Heart left ventricle (tissue), 13 donors: ENCODE results near the gene ROR1.

Experiments used
- CTCF ChIP-seq, 12 donors: fragments of 200-600 bp; sonication (generic) in 4 of 12; IDR thresholded peaks; one replicate each; pipeline versions ENCODE4 v1.5.0 to v1.8.0; 2018 to 2022; ENCODE audit warnings: antibody characterized with exemption in 12 of 12, mild to moderate bottlenecking in 5 of 12
- POLR2A ChIP-seq, 2 donors: fragments of 450-650 bp; IDR thresholded peaks; one replicate each; pipeline ENCODE4 v1.6.1; 2017; ENCODE audit warnings: antibody characterized with exemption in 2 of 2, mild to moderate bottlenecking in 2 of 2, moderate library complexity in 2 of 2
- donor health status: ischemic (EF 13 %, LVEDD 7.1; RV severe dilation, severe dysfunction).
- donor health status: DM: no; HTN: yes; CAD: no.
- donor health status: DM: no; HTN: no; CAD: no.
- donor health status: ischemic (EF 25% LVEDD 6.9; RV normal size, moderate dysfunction).
- donor health status: ischemic (EF 25% LVEDD 5.7; RV mildly dilated, moderate dysfunction).
- donor health status: ischemic (EF 35%, LVEDD 5.7; RV mildly dilated, moderate dysfunction).
- donor health status: nonischemic (EF 11% LVEDD 7.7; RV severe dilation, severe dysfunction).
- donor health status: DM: yes; HTN: yes; CAD: no.
- donor health status: PGD.
- donor health status: ischemic (EF 29% LVEDD 5.4; RV normal size, mild dysfunction).
- donor health status: nonischemic (EF 23%, LVEDD 6.1; RV moderate dilation, normal function).

DNA sequence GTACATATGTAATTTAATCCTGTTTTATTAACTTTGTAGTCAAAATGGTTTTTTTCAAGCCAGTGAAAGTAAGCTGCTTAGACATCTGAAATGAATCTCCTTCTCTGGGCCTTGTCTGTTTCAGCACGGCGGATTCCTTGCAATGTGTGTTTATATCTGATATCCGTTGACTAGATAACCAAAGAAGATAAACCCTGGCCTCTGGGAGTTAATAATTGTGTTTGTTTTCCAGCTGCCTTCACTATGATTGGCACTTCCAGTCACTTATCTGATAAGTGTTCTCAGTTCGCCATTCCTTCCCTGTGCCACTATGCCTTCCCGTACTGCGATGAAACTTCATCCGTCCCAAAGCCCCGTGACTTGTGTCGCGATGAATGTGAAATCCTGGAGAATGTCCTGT lies 366.1 kb downstream of the ROR1 start:
- TF ChIP-seq CTCF (IDR thresholded peaks at IDR 0.05), result no peak
- no peak for TF ChIP-seq POLR2A (IDR thresholded peaks at IDR 0.05)
